WTC11 (cell line): ENCODE results near the gene FAM76A. TPM values are rescaled to one million over a fixed set of nuclear protein-coding genes. Genes with fewer than 3 reads are reported as not detected.
"Not testable (repeated sequence)": the region's sequence is repeated elsewhere in the genome, so short reads cannot be mapped to it uniquely, and the experiment has no call there.

Experiments used
- ATAC-seq: fragments of 200-7000 bp; cut with Tn5 transposase; 2 replicates; pipeline ENCODE4 v1.10.0; 2021; ENCODE audit warnings: mild to moderate bottlenecking, moderate library complexity
- CTCF ChIA-PET: fragments of 300-600 bp; sonication (Branson Sonifier 250); formaldehyde crosslinking; loops from one replicate; lab custom pipeline; 2021; ENCODE audit warnings: antibody characterized with exemption; lab: Charles Lee
- POLR2A ChIA-PET: fragments of 350-600 bp; sonication (Branson Sonifier 250); formaldehyde crosslinking; loops from one replicate; lab custom pipeline; 2021; ENCODE audit warnings: antibody characterized with exemption; lab: Charles Lee
- DNase-seq: peaks from one replicate; pipeline ENCODE4 v3.0.0; 2021; ENCODE audit warnings: low spot score
- H3K27ac Mint-ChIP-seq: 2 replicates; pipeline ENCODE4 v1.8.0; 2021; ENCODE audit warnings: mixed read lengths
- H3K27me3 Mint-ChIP-seq: 2 replicates; pipeline ENCODE4 v1.8.0; 2021; ENCODE audit warnings: low read depth, mild to moderate bottlenecking, moderate library complexity, mixed read lengths
- H3K36me3 Mint-ChIP-seq: 2 replicates; pipeline ENCODE4 v1.8.0; 2021; ENCODE audit warnings: mixed read lengths
- H3K4me1 Mint-ChIP-seq: 2 replicates; pipeline ENCODE4 v1.8.0; 2022; ENCODE audit warnings: mixed read lengths
- H3K4me3 Mint-ChIP-seq: 2 replicates; pipeline ENCODE4 v1.8.0; 2021; ENCODE audit warnings: mild to moderate bottlenecking, moderate library complexity, mixed read lengths
- H3K9me3 Mint-ChIP-seq: 2 replicates; pipeline ENCODE4 v1.8.0; 2021; ENCODE audit warnings: mixed read lengths
- ATF2 ChIP-seq: sonication (generic); formaldehyde crosslinking; IDR thresholded peaks from 2 replicates; pipeline ENCODE4 v1.8.1; 2022; ENCODE audit warnings: low read depth, missing genetic modification reagents, borderline replicate concordance
- ETV6 ChIP-seq: sonication (generic); formaldehyde crosslinking; IDR thresholded peaks from 2 replicates; pipeline ENCODE4 v1.8.1; 2022; ENCODE audit warnings: mild to moderate bottlenecking, missing genetic modification reagents
- FOXP1 ChIP-seq: sonication (generic); formaldehyde crosslinking; IDR thresholded peaks from 2 replicates; pipeline ENCODE4 v1.8.0; 2022; ENCODE audit warnings: missing genetic modification reagents, mild to moderate bottlenecking, moderate library complexity, borderline replicate concordance
- GRHL2 ChIP-seq: fragments of 250-450 bp; sonication (Bioruptor Pico); IDR thresholded peaks from 2 replicates; pipeline ENCODE4 v1.8.0; 2022; ENCODE audit warnings: mild to moderate bottlenecking, moderate library complexity; ENCODE audit not compliant: insufficient replicate concordance, severe bottlenecking
- HMGA2 ChIP-seq: fragments of 250-450 bp; sonication (Bioruptor Pico); IDR thresholded peaks from 2 replicates; pipeline ENCODE4 v1.4.0; 2021; ENCODE audit warnings: mild to moderate bottlenecking, moderate library complexity
- IRF2 ChIP-seq: sonication (generic); formaldehyde crosslinking; IDR thresholded peaks from 2 replicates; pipeline ENCODE4 v1.8.0; 2022; ENCODE audit warnings: low read depth, missing genetic modification reagents, borderline replicate concordance
- KAT7 ChIP-seq: sonication (generic); formaldehyde crosslinking; IDR thresholded peaks from 2 replicates; pipeline ENCODE4 v1.8.1; 2023; ENCODE audit warnings: missing genetic modification reagents, mild to moderate bottlenecking, borderline replicate concordance
- NFATC4 ChIP-seq: fragments of 250-450 bp; sonication (Bioruptor Pico); IDR thresholded peaks from 2 replicates; pipeline ENCODE4 v1.9.0; 2021; ENCODE audit warnings: mild to moderate bottlenecking
- NFE2L1 ChIP-seq: sonication (generic); formaldehyde crosslinking; IDR thresholded peaks from 2 replicates; pipeline ENCODE4 v1.8.1; 2023; ENCODE audit warnings: missing genetic modification reagents
- NFYB ChIP-seq: sonication (generic); formaldehyde crosslinking; conservative IDR thresholded peaks from 2 replicates; pipeline ENCODE4 v1.8.0; 2022; ENCODE audit warnings: low read depth, missing genetic modification reagents
- NR2C2 ChIP-seq: sonication (generic); formaldehyde crosslinking; IDR thresholded peaks from 2 replicates; pipeline ENCODE4 v1.8.0; 2022; ENCODE audit warnings: mild to moderate bottlenecking, missing genetic modification reagents
- NR3C1 ChIP-seq: sonication (generic); formaldehyde crosslinking; conservative IDR thresholded peaks from 2 replicates; pipeline ENCODE4 v1.8.1; 2023; ENCODE audit warnings: low read depth, mild to moderate bottlenecking, missing genetic modification reagents
- ZBTB43 ChIP-seq: sonication (generic); formaldehyde crosslinking; IDR thresholded peaks from 2 replicates; pipeline ENCODE4 v1.8.1; 2023; ENCODE audit warnings: mild to moderate bottlenecking, missing genetic modification reagents
- ZNF219 ChIP-seq: sonication (generic); formaldehyde crosslinking; IDR thresholded peaks from 2 replicates; pipeline ENCODE4 v1.8.0; 2023; ENCODE audit warnings: missing genetic modification reagents, mild to moderate bottlenecking, borderline replicate concordance
- ZNF416 ChIP-seq: fragments of 250-450 bp; sonication (Bioruptor Pico); IDR thresholded peaks from 2 replicates; pipeline ENCODE4 v1.9.0; 2021; ENCODE audit warnings: mild to moderate bottlenecking, inconsistent platforms
- ZNF425 ChIP-seq: fragments of 250-450 bp; sonication (Bioruptor Pico); conservative IDR thresholded peaks from 2 replicates; pipeline ENCODE4 v1.9.0; 2021; ENCODE audit warnings: mild to moderate bottlenecking
- total RNA-seq: library from RNA; stranded (reverse); gene quantifications from 3 replicates; pipeline ENCODE4 v1.2.3, GENCODE V29; 2021
- TF ChIP-seq, protein P1 (sequence below): fragments of 250-450 bp; sonication (Bioruptor Pico); IDR thresholded peaks from 2 replicates; pipeline ENCODE4 v1.9.0; 2021; ENCODE audit warnings: mild to moderate bottlenecking
- TF ChIP-seq, protein P2 (sequence below): sonication (generic); formaldehyde crosslinking; IDR thresholded peaks from 2 replicates; pipeline ENCODE4 v1.8.1; 2022; ENCODE audit warnings: mild to moderate bottlenecking, missing genetic modification reagents, moderate library complexity, borderline replicate concordance
- TF ChIP-seq, protein P3 (sequence below): sonication (generic); formaldehyde crosslinking; IDR thresholded peaks from 2 replicates; pipeline ENCODE4 v1.8.0; 2022; ENCODE audit warnings: mild to moderate bottlenecking, missing genetic modification reagents

Gene FAM76A
- total RNA-seq, 1 experiment from 2014 or later, result 14.5 TPM

GRCh38 chr1:27787895-27788294 lies 62.1 kb downstream of the FAM76A start (continued):
- TF ChIP-seq ATF2 (no peak), HMGA2 (no peak)

GRCh38 chr1:27789540-27790041 lies 63.8 kb downstream of the FAM76A start:
- no peak for DNase-seq
- POLR2A ChIA-PET, result no interaction called here
- no peak for ATAC-seq
- no peaks in the 10 kb centered on the region for H3K27me3 Mint-ChIP-seq
- peaks cover 14% of the 10 kb centered on the region for H3K36me3 Mint-ChIP-seq
- H3K27ac Mint-ChIP-seq, result no peak overlapping the region
- H3K9me3 Mint-ChIP-seq, result peaks cover 11% of the 10 kb centered on the region; the same call in 1 of the 2 replicates
- no peak for TF ChIP-seq NFE2L1 (CRISPR knock-in tag)
- no peak for TF ChIP-seq GRHL2
- no peak for TF ChIP-seq ZNF425 (CRISPR knock-in tag)
- TF ChIP-seq ZBTB43 (CRISPR knock-in tag), result no peak
- no peak for TF ChIP-seq ZNF219
- TF ChIP-seq, protein P1, sequence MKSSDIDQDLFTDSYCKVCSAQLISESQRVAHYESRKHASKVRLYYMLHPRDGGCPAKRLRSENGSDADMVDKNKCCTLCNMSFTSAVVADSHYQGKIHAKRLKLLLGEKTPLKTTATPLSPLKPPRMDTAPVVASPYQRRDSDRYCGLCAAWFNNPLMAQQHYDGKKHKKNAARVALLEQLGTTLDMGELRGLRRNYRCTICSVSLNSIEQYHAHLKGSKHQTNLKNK, result no peak
- TF ChIP-seq IRF2 (CRISPR knock-in tag), result no peak
- no peak for TF ChIP-seq NFATC4 (CRISPR knock-in tag)
- TF ChIP-seq NR3C1 (CRISPR knock-in tag), result no peak
- no peak for TF ChIP-seq ZNF416 (CRISPR knock-in tag)
- TF ChIP-seq ETV6 (CRISPR knock-in tag), result no peak
- TF ChIP-seq KAT7 (CRISPR knock-in tag), result no peak
- TF ChIP-seq, protein P2, sequence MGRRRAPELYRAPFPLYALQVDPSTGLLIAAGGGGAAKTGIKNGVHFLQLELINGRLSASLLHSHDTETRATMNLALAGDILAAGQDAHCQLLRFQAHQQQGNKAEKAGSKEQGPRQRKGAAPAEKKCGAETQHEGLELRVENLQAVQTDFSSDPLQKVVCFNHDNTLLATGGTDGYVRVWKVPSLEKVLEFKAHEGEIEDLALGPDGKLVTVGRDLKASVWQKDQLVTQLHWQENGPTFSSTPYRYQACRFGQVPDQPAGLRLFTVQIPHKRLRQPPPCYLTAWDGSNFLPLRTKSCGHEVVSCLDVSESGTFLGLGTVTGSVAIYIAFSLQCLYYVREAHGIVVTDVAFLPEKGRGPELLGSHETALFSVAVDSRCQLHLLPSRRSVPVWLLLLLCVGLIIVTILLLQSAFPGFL (CRISPR knock-in tag), result no peak
- no peak for TF ChIP-seq FOXP1 (CRISPR knock-in tag)
- TF ChIP-seq NR2C2 (CRISPR knock-in tag), result no peak
- TF ChIP-seq, protein P3, sequence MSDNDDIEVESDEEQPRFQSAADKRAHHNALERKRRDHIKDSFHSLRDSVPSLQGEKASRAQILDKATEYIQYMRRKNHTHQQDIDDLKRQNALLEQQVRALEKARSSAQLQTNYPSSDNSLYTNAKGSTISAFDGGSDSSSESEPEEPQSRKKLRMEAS (CRISPR knock-in tag), result no peak
- CTCF ChIA-PET, result no interaction called here
- no peak overlapping the region for H3K4me3 Mint-ChIP-seq
- H3K4me1 Mint-ChIP-seq, result no peaks in the 10 kb centered on the region

DNA sequence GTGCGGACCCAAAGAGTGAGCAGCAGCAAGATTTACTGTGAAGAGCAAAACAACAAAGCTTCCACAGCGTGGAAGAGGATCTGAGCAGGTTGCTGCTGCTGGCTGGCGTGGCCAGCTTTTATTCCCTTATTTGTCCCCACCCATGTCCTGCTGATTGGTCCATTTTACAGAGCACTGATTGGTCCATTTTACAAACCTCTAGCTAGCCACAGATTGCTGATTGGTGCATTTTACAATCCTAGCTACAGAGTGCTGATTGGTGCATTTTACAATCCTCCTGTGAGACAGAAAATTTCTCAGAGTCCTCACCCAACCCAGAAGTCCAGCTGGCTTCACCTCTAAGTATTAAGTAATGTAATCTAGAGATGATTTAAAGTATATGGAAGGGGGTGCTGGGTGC lies 64.5 kb downstream of the FAM76A start:
- ATAC-seq, POLR2A ChIA-PET, CTCF ChIA-PET, H3K27me3 Mint-ChIP-seq, H3K27ac Mint-ChIP-seq, H3K4me3 Mint-ChIP-seq, H3K4me1 Mint-ChIP-seq, DNase-seq: not testable (repeated sequence)
- TF ChIP-seq NFYB (CRISPR knock-in tag), result peak; percentile 54
- Mint-ChIP-seq H3K9me3 (peaks cover 11% of the 10 kb centered on the region; the same call in 1 of the 2 replicates), H3K36me3 (peaks cover 14% of the 10 kb centered on the region)
